ENCODE data around the gene FARP1. TPM values are rescaled to one million over a fixed set of nuclear protein-coding genes. Genes with fewer than 3 reads are reported as not detected.

FARP1 gene
- total and polyA plus RNA-seq, 2 of the 13 experiments (the other 11 are each of a cell fraction or from before 2014, with no cell fraction given): 70.6 to 126 TPM

DNA sequence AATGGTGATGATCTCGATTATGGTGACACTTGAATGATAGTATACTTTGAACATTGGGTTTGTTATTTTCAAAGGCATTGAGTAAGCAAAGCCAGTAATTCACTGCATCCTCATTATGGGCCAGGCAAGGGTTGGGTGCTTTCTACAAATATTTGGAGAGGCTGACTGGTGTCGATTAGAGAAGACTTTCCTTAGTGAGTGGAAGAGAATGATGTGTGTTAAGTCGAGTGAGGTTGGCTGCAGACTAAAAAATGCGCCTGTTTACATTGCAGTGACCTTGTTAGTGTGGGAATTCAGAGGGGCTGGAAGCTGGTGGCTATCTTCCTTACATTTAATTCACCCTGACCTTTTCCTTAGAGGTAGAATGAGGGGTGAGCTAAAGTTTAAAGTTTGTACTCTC lies 56.6 kb downstream of the FARP1 start (continued):
- TF ChIP-seq, protein P1, sequence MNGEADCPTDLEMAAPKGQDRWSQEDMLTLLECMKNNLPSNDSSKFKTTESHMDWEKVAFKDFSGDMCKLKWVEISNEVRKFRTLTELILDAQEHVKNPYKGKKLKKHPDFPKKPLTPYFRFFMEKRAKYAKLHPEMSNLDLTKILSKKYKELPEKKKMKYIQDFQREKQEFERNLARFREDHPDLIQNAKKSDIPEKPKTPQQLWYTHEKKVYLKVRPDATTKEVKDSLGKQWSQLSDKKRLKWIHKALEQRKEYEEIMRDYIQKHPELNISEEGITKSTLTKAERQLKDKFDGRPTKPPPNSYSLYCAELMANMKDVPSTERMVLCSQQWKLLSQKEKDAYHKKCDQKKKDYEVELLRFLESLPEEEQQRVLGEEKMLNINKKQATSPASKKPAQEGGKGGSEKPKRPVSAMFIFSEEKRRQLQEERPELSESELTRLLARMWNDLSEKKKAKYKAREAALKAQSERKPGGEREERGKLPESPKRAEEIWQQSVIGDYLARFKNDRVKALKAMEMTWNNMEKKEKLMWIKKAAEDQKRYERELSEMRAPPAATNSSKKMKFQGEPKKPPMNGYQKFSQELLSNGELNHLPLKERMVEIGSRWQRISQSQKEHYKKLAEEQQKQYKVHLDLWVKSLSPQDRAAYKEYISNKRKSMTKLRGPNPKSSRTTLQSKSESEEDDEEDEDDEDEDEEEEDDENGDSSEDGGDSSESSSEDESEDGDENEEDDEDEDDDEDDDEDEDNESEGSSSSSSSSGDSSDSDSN (CRISPR knock-in tag; IDR thresholded peaks at IDR 0.05): no peak
- 0 out of 2 replicates have a peak, but pooled peaks have one; percentile 26 for TF ChIP-seq ZNF44 (CRISPR knock-in tag; IDR thresholded peaks at IDR 0.05)
- TF ChIP-seq STAG1 (CRISPR knock-in tag; IDR thresholded peaks at IDR 0.05): 0 out of 2 replicates have a peak, but pooled peaks have one; percentile 8
- TF ChIP-seq NR2F2 (IDR thresholded peaks at IDR 0.05; ENCODE audit: borderline replicate concordance, low read depth): peak; percentile 52; the same call in 1 of the 2 replicates
- peak; percentile 54 for TF ChIP-seq FOSL2 (CRISPR knock-in tag; IDR thresholded peaks at IDR 0.05)
- TF ChIP-seq, protein P2, sequence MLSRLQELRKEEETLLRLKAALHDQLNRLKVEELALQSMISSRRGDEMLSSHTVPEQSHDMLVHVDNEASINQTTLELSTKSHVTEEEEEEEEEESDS (CRISPR knock-in tag; IDR thresholded peaks at IDR 0.05; ENCODE audit: borderline replicate concordance): no peak
- peak; percentile 28; the same call in 1 of the 2 replicates for TF ChIP-seq SOX5 (CRISPR knock-in tag; IDR thresholded peaks at IDR 0.05; ENCODE audit: borderline replicate concordance)
- peak; percentile 50; the same call in 1 of the 2 replicates for TF ChIP-seq ZNF12 (CRISPR knock-in tag; IDR thresholded peaks at IDR 0.05)
- TF ChIP-seq SKI (IDR thresholded peaks at IDR 0.05; ENCODE audit: partially characterized antibody): peak; percentile 37
- 0 out of 2 replicates have a peak, but pooled peaks have one; percentile 34 for TF ChIP-seq NFIC (IDR thresholded peaks at IDR 0.05; ENCODE audit: low read length)
- 0 out of 2 replicates have a peak, but pooled peaks have one; percentile 34 for TF ChIP-seq FOXO1 (CRISPR knock-in tag; IDR thresholded peaks at IDR 0.05)
- no peak for TF ChIP-seq PAX8 (CRISPR knock-in tag; IDR thresholded peaks at IDR 0.05; ENCODE audit: borderline replicate concordance)
- TF ChIP-seq PPARG (CRISPR knock-in tag; conservative IDR thresholded peaks at IDR 0.05): peak; percentile 68
- TF ChIP-seq ELF1 (CRISPR knock-in tag; IDR thresholded peaks at IDR 0.05): peak; percentile 14; the same call in 1 of the 2 replicates
- TF ChIP-seq TGIF2 (CRISPR knock-in tag; IDR thresholded peaks at IDR 0.05): 0 out of 2 replicates have a peak, but pooled peaks have one; percentile 58

Data from HepG2 (cell line).